Suprapubic skin (tissue), 4 donors: ENCODE measurements around the gene SEMA3D. TPM values are rescaled to one million over a fixed set of nuclear protein-coding genes. Genes with fewer than 3 reads are reported as not detected.

Source experiments
- DNase-seq, 2 donors: peaks; one replicate each; pipeline ENCODE4 v3.0.0-alpha.2; 2019; ENCODE audit warnings: low spot score in 2 of 2
- H3K27ac ChIP-seq: fragments of 200-600 bp; sonication (generic); one replicate; pipeline ENCODE4 v1.5.1; 2019
- H3K27me3 ChIP-seq: fragments of 200-600 bp; sonication (generic); one replicate; pipeline ENCODE4 v1.5.1; 2019
- H3K36me3 ChIP-seq: fragments of 200-600 bp; sonication (generic); one replicate; pipeline ENCODE4 v1.5.1; 2019
- H3K4me1 ChIP-seq: fragments of 200-600 bp; sonication (generic); one replicate; pipeline ENCODE4 v1.5.1; 2019
- H3K4me3 ChIP-seq: fragments of 200-600 bp; sonication (generic); one replicate; pipeline ENCODE4 v1.5.1; 2019; ENCODE audit warnings: mild to moderate bottlenecking
- H3K9me3 ChIP-seq: fragments of 200-600 bp; sonication (generic); one replicate; pipeline ENCODE4 v1.5.1; 2019
- CTCF ChIP-seq, 2 donors: fragments of 200-600 bp in 1 of 2; fragments of 450-650 bp in 1 of 2; sonication (generic) in 1 of 2; IDR thresholded peaks; one replicate each; pipeline ENCODE4 v1.5.1; 2016 to 2019; ENCODE audit warnings: antibody characterized with exemption in 2 of 2, mild to moderate bottlenecking in 1 of 2, moderate library complexity in 1 of 2
- EP300 ChIP-seq: sonication (generic); formaldehyde crosslinking; IDR thresholded peaks from one replicate; pipeline ENCODE4 v1.6.1; 2017; ENCODE audit warnings: antibody characterized with exemption
- POLR2A ChIP-seq, 2 donors: fragments of 450-650 bp; IDR thresholded peaks; one replicate each; pipeline ENCODE4 v1.6.1; 2017; ENCODE audit warnings: antibody characterized with exemption in 2 of 2, mild to moderate bottlenecking in 2 of 2, moderate library complexity in 2 of 2
- POLR2AphosphoS5 ChIP-seq, 3 donors: sonication (generic); formaldehyde crosslinking; IDR thresholded peaks; one replicate each; pipeline ENCODE4 v1.6.1; 2017; ENCODE audit warnings: antibody characterized with exemption in 3 of 3
- WGBS: methylation state at CpG from one replicate; pipeline ENCODE4 v1.1.5; 2018; 5-methylcytosine and 5-hydroxymethylcytosine counted together
- total RNA-seq, 4 donors: library from RNA; depleted of rRNA; stranded (reverse); fragments of >200 nt; gene quantifications; one replicate each; pipeline ENCODE4 v1.1.0, GENCODE V29; 2016

The SEMA3D gene
- total RNA-seq, 4 donors from 2014 or later = 1.9 to 5.9 (median 3.6) TPM

- Histone ChIP-seq H3K27me3 (no peaks in the 10 kb centered on the region), H3K4me3 (no peak overlapping the region), H3K36me3 (no peaks in the 10 kb centered on the region), H3K9me3 (no peaks in the 10 kb centered on the region), H3K27ac (no peak overlapping the region), H3K4me1 (peaks cover 5% of the 10 kb centered on the region)
- TF ChIP-seq POLR2AphosphoS5 (IDR thresholded peaks at IDR 0.05) (no peak), POLR2A (IDR thresholded peaks at IDR 0.05) (no peak), EP300 (no peak), CTCF (IDR thresholded peaks at IDR 0.05) (no peak)
- DNase-seq = no peak
Measured at GRCh38 chr7:85177316-85177715, 9.5 kb downstream of the SEMA3D start.

DNA sequence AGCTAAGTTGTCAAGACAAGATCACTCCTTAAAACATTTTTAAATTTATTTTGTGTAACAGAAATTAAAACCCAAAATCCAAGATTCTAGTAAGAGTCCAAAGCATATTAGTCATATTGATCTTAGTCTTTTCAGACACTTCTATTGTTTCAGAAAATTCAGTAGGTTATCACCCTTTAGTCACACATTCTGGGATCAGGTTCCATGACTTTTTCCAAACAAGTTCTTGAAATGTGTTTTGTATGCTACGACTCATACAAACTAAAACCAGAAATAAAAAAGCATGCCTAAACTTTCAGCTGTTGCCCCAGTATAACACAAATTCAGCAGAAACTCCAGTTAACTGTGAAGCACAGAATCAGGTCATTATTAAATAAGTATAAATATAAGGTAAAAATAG is 10.7 kb downstream of the SEMA3D start:
- no peaks in the 10 kb centered on the region for H3K36me3 ChIP-seq
- no peaks in the 10 kb centered on the region for H3K27me3 ChIP-seq
- no peak overlapping the region for H3K4me3 ChIP-seq
- WGBS = 74% methylated on average over 1 of the region's 1 CpG
- H3K4me1 ChIP-seq = peaks cover 5% of the 10 kb centered on the region
- DNase-seq = no peak
- H3K27ac ChIP-seq = no peak overlapping the region
- no peaks in the 10 kb centered on the region for H3K9me3 ChIP-seq
- TF ChIP-seq EP300 (no peak), POLR2A (IDR thresholded peaks at IDR 0.05) (no peak), POLR2AphosphoS5 (IDR thresholded peaks at IDR 0.05) (no peak)

DNA sequence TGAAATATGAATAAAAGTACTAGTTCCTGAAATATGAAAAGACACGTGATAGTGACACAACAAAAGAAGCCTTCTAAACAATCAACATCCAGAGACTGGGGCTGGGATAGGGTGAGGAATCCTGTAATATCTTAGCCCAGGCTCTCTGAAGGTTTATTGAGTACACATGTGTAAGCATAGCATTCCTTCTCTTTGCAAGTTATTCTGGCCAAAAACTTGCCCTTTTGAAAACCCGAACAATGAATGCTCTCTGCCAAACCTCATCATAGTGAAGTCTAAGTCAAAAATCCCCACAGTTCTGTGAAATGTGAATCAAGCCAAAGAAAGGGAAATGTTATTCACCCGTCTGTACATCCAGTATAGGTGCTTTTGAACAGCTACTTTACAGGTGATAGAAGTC is 11.6 kb downstream of the SEMA3D start:
- no peaks in the 10 kb centered on the region for H3K36me3 ChIP-seq
- no peaks in the 10 kb centered on the region for H3K27me3 ChIP-seq
- 44% methylated on average over 3 of the region's 3 CpGs for WGBS
- no peak overlapping the region for H3K4me3 ChIP-seq
- no peaks in the 10 kb centered on the region for H3K9me3 ChIP-seq
- peaks cover 5% of the 10 kb centered on the region for H3K4me1 ChIP-seq
- DNase-seq = no peak
- no peak for TF ChIP-seq CTCF (IDR thresholded peaks at IDR 0.05)
- no peak overlapping the region for H3K27ac ChIP-seq

DNA sequence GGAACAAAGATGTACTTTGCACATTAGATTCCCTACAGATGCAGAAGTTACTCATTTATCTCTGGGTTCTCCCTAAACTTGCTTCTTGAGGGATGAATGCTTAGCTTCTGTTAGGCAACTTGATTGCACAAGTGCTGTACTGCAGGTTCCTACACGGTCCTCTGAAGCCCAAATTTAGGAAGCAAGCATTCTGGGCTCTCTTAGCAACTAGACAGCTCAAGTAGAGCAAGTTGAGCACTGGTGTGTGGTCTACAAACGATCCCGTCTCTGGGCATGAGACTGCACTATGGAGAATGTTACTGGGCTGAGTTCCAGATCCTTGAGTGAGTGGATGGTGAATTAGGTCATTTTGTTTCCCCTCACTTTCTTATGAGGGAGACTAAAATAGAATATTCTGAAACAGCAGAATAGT is 14.3 kb downstream of the SEMA3D start:
- H3K27ac ChIP-seq = no peak overlapping the region
- H3K4me3 ChIP-seq = no peak overlapping the region
- TF ChIP-seq POLR2AphosphoS5 (IDR thresholded peaks at IDR 0.05) = no peak
- TF ChIP-seq EP300 = no peak
- no peak for TF ChIP-seq CTCF (IDR thresholded peaks at IDR 0.05)
- no peak for TF ChIP-seq POLR2A (IDR thresholded peaks at IDR 0.05)
- H3K27me3 ChIP-seq = no peaks in the 10 kb centered on the region
- peaks cover 5% of the 10 kb centered on the region for H3K4me1 ChIP-seq
- no peaks in the 10 kb centered on the region for H3K36me3 ChIP-seq
- no peak for DNase-seq
- H3K9me3 ChIP-seq = no peaks in the 10 kb centered on the region
- WGBS = 20% methylated on average over 3 of the region's 3 CpGs

DNA sequence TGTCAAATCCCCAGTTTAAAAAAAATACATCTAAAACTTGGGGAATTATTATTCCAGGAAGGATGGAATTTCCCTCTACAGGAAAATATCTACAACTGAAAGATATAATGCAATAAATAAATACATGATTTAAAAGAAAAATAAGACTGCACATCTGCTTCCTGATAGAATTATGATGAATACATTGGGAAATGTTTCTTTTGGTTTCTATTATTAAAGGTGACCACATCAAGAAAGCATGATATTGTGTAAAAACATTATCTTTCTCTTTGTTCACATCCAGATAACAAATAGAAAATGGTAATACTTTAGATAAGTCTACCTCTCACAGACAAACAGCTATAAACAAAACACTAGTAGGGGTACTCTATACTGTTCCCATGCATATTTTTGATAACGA is 19.2 kb downstream of the SEMA3D start:
- Histone ChIP-seq H3K27me3 (no peaks in the 10 kb centered on the region), H3K9me3 (no peaks in the 10 kb centered on the region), H3K4me3 (no peak overlapping the region), H3K4me1 (peaks cover 3% of the 10 kb centered on the region), H3K36me3 (no peaks in the 10 kb centered on the region), H3K27ac (no peak overlapping the region)
- TF ChIP-seq EP300 (no peak), POLR2AphosphoS5 (IDR thresholded peaks at IDR 0.05) (no peak), CTCF (IDR thresholded peaks at IDR 0.05) (no peak), POLR2A (IDR thresholded peaks at IDR 0.05) (no peak)
- DNase-seq = no peak
- WGBS = 95% methylated on average over 1 of the region's 1 CpG

DNA sequence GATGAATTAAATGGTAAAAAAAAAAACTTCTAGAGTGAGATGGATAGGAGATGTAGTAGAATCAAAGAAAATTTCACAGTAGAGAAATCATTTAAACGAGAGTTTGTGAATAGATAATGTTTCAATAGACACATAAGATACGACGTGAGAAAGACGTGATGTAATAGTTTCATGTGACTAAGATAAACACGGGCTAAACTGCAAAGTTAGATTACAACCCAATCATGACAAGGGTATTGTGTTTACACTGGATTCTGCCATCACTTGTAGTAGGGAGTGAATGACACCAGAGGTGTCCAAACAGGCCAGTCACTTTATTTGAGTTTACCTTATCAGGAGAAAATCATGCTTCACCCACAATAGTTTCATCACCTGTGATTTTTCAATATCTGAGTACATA is 21.6 kb downstream of the SEMA3D start:
- Histone ChIP-seq H3K36me3 (no peaks in the 10 kb centered on the region), H3K27ac (no peak overlapping the region), H3K27me3 (no peaks in the 10 kb centered on the region), H3K4me3 (no peak overlapping the region), H3K4me1 (no peaks in the 10 kb centered on the region), H3K9me3 (no peaks in the 10 kb centered on the region)
- no peak for TF ChIP-seq CTCF (IDR thresholded peaks at IDR 0.05)
- WGBS = 88% methylated on average over 5 of the region's 5 CpGs
- no peak for DNase-seq
